Loucy (cell line): Measurements from ENCODE around the gene ACTL8.

Experiments
- H2AFZ ChIP-seq: fragments of 200-600 bp; sonication (generic); 2 replicates; pipeline ENCODE4 v1.6.0; 2016; ENCODE audit warnings: antibody characterized with exemption, mild to moderate bottlenecking, low read length, moderate library complexity
- H3F3A ChIP-seq: fragments of 200-600 bp; 2 replicates; pipeline ENCODE4 v1.6.0; 2016; ENCODE audit warnings: antibody characterized with exemption, low read depth, mild to moderate bottlenecking
- H3K27me3 ChIP-seq: fragments of 200-600 bp; sonication (generic); 2 replicates; pipeline ENCODE4 v1.6.1; 2014; ENCODE audit warnings: low read length, mild to moderate bottlenecking; ENCODE audit not compliant: insufficient read depth, poor library complexity, severe bottlenecking
- H3K36me3 ChIP-seq: fragments of 200-600 bp; sonication (generic); 2 replicates; pipeline ENCODE4 v1.6.1; 2016; ENCODE audit warnings: low read length; ENCODE audit not compliant: insufficient read depth
- H3K4me1 ChIP-seq: fragments of 200-600 bp; sonication (generic); 2 replicates; pipeline ENCODE4 v1.5.1; 2014; ENCODE audit warnings: low read length, mild to moderate bottlenecking; ENCODE audit not compliant: insufficient read depth, poor library complexity, severe bottlenecking
- H3K4me2 ChIP-seq: fragments of 200-600 bp; sonication (generic); 2 replicates; pipeline ENCODE4 v1.6.0; 2014; ENCODE audit warnings: antibody characterized with exemption, low read length, low read depth, mild to moderate bottlenecking; ENCODE audit not compliant: poor library complexity, severe bottlenecking
- H3K4me3 ChIP-seq: fragments of 200-600 bp; sonication (generic); 2 replicates; pipeline ENCODE4 v1.5.1; 2014; ENCODE audit warnings: low read length, mild to moderate bottlenecking, mixed read lengths; ENCODE audit not compliant: poor library complexity, severe bottlenecking
- H3K79me2 ChIP-seq: fragments of 200-600 bp; sonication (generic); 2 replicates; pipeline ENCODE4 v1.6.1; 2014; ENCODE audit warnings: low read length; ENCODE audit not compliant: insufficient read depth
- H3K9ac ChIP-seq: fragments of 200-600 bp; sonication (generic); 2 replicates; pipeline ENCODE4 v1.6.0; 2014; ENCODE audit warnings: mild to moderate bottlenecking, low read depth, low read length, moderate library complexity; ENCODE audit not compliant: poor library complexity, severe bottlenecking
- H3K9me2 ChIP-seq: fragments of 200-600 bp; sonication (generic); replicated peaks from 2 replicates; pipeline ENCODE4 v1.6.1; 2016; ENCODE audit warnings: low read depth, low read length, mixed read lengths
- H3K9me3 ChIP-seq: fragments of 200-600 bp; sonication (generic); 2 replicates; pipeline ENCODE4 v1.6.1; 2014; ENCODE audit warnings: mild to moderate bottlenecking, antibody characterized with exemption, low read length, low read depth; ENCODE audit not compliant: insufficient read depth
- H4K20me1 ChIP-seq: fragments of 200-600 bp; sonication (generic); 2 replicates; pipeline ENCODE4 v1.6.0; 2014; ENCODE audit warnings: antibody characterized with exemption, low read length, mild to moderate bottlenecking; ENCODE audit not compliant: insufficient read depth, poor library complexity, severe bottlenecking
- CTCF ChIP-seq: fragments of 200-600 bp; sonication (generic); conservative IDR thresholded peaks from 2 replicates; pipeline ENCODE4 v1.5.1; 2014; ENCODE audit warnings: mild to moderate bottlenecking, antibody characterized with exemption, low read length
- EZH2phosphoT487 ChIP-seq: fragments of 200-600 bp; IDR thresholded peaks from 2 replicates; pipeline ENCODE4 v1.6.1; 2018; ENCODE audit warnings: antibody characterized with exemption, mild to moderate bottlenecking, moderate library complexity, borderline replicate concordance

Gene ACTL8

GRCh38 chr1:17735793-17736192 is 19.3 kb upstream of the ACTL8 start:
- Histone ChIP-seq H3F3A (no peaks in the 10 kb centered on the region), H3K4me2 (no peak overlapping the region), H3K36me3 (no peaks in the 10 kb centered on the region), H2AFZ (no peak overlapping the region), H3K9me2 (no peaks in the 10 kb centered on the region), H3K27me3 (no peaks in the 10 kb centered on the region), H3K4me3 (no peak overlapping the region), H3K9ac (no peak overlapping the region), H3K4me1 (no peaks in the 10 kb centered on the region), H3K9me3 (no peaks in the 10 kb centered on the region), H4K20me1 (no peaks in the 10 kb centered on the region), H3K79me2 (no peaks in the 10 kb centered on the region)
- TF ChIP-seq EZH2phosphoT487, result no peak
- no peak for TF ChIP-seq CTCF

- no peak for TF ChIP-seq CTCF
- no peak for TF ChIP-seq EZH2phosphoT487
- no peak overlapping the region for H2AFZ ChIP-seq
These were observed 18.5 kb upstream of the ACTL8 start for GRCh38 chr1:17736625-17737024.

GRCh38 chr1:17739050-17739449 is 16.1 kb upstream of the ACTL8 start:
- no peaks in the 10 kb centered on the region for H3K27me3 ChIP-seq
- no peaks in the 10 kb centered on the region for H3F3A ChIP-seq
- no peaks in the 10 kb centered on the region; the same call in 1 of the 2 replicates for H3K9me3 ChIP-seq
- no peaks in the 10 kb centered on the region for H3K36me3 ChIP-seq
- H3K9ac ChIP-seq, result no peak overlapping the region
- H3K79me2 ChIP-seq, result no peaks in the 10 kb centered on the region
- no peaks in the 10 kb centered on the region for H4K20me1 ChIP-seq
- no peak overlapping the region for H3K4me3 ChIP-seq
- no peak for TF ChIP-seq CTCF
- TF ChIP-seq EZH2phosphoT487, result no peak
- H2AFZ ChIP-seq, result no peak overlapping the region
- H3K4me1 ChIP-seq, result no peaks in the 10 kb centered on the region
- H3K9me2 ChIP-seq, result no peaks in the 10 kb centered on the region
- H3K4me2 ChIP-seq, result no peak overlapping the region

More at GRCh38 chr1:17736625-17737024, 18.5 kb upstream of the ACTL8 start:
- H3K9ac ChIP-seq, result no peak overlapping the region
- no peak overlapping the region for H3K4me3 ChIP-seq
- H3K9me2 ChIP-seq, result no peaks in the 10 kb centered on the region
- no peaks in the 10 kb centered on the region for H3K27me3 ChIP-seq
- no peaks in the 10 kb centered on the region for H3F3A ChIP-seq
- no peaks in the 10 kb centered on the region for H3K79me2 ChIP-seq
- no peaks in the 10 kb centered on the region for H3K4me1 ChIP-seq
- H3K36me3 ChIP-seq, result no peaks in the 10 kb centered on the region
- no peak overlapping the region for H3K4me2 ChIP-seq
- H3K9me3 ChIP-seq, result no peaks in the 10 kb centered on the region; the same call in 1 of the 2 replicates
- H4K20me1 ChIP-seq, result no peaks in the 10 kb centered on the region
